HT1080 (cell line): ENCODE data around the gene PCDHGA12. TPM values are rescaled to one million over a fixed set of nuclear protein-coding genes. Genes with fewer than 3 reads are reported as not detected.
"Not testable (repeated sequence)": the region's sequence is repeated elsewhere in the genome, so short reads cannot be mapped to it uniquely, and the experiment has no call there.

Experiments used
- DNase-seq: peaks from one replicate; pipeline ENCODE4 v3.0.0-alpha.2; 2015; ENCODE audit warnings: low read depth
- total RNA-seq: library from RNA; depleted of rRNA; stranded (reverse); fragments of >200 nt; shearing (Covaris generic); gene quantifications from 2 replicates; pipeline ENCODE4 v1.2.3, GENCODE V29; 2014

The PCDHGA12 gene
- total RNA-seq, 1 experiment from 2014 or later, result 0.66 TPM

DNA sequence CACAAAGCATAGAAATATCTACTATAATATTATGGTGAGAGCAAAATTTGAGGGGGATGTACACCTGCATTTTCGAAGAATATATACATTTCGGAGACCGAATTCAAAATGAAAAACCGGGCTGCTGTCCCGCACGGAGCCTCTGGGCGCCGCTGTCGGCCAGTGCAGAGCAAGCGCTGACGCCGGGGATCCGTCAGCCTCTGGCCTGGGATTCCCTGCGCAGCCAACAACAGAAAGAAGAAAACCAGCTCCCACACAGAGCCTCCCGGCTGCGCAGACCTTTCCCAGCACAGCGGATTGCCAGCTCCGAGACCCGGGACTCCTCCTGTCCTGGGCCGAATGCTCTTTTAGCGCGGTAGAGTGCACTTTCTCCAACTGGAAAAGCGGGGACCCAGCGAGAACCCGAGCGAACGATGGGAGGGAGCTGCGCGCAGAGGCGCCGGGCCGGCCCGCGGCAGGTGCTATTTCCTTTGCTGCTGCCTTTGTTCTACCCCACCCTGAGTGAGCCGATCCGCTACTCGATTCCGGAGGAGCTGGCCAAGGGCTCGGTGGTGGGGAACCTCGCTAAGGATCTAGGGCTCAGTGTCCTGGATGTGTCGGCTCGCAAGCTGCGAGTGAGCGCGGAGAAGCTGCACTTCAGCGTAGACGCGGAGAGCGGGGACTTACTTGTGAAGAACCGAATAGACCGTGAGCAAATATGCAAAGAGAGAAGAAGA lies 22.4 kb upstream of the PCDHGA12 start, which contains the start of gene PCDHGB6:
Gene PCDHGB6, plus strand, starts transcription at position 232 of the 716 bp plus-strand sequence. Its CDS starts 182 bp downstream, at position 414.
- not testable (repeated sequence) for DNase-seq

- DNase-seq, result no peak
Measured at GRCh38 chr5:141409598-141410306, 20.6 kb upstream of the PCDHGA12 start.

DNA sequence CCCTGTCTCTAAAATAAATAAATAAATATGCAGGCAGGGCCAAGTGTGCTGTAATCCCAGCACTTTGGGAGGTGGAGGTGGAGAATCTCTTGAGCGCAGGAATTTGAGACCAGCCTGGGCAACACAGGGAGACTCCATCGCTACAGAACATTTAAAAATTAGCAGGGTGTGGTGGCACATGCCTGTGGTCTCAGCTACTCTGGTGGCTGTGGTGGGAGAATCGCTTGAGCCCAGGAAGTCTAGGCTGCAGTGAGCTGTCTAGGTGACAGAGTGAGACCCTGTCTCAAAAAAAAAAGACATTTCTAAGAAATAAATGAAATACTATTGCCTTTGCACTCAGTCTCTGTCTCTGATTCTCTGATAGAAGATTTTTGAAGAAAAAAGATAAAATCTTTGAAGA lies 18.7 kb upstream of the PCDHGA12 start:
- DNase-seq, result no peak

- DNase-seq, result peak; percentile 51
Measured at GRCh38 chr5:141412854-141413539, 17.3 kb upstream of the PCDHGA12 start, which contains the start of gene PCDHGA10. TSS of gene PCDHGA10 (plus strand) at chr5:141412987. CDS start at chr5:141413176, 189 bp downstream.

- DNase-seq, result no peak
Measured at GRCh38 chr5:141413540-141414069, 16.7 kb upstream of the PCDHGA12 start.

- not testable (repeated sequence) for DNase-seq
Measured at GRCh38 chr5:141414548-141415274, 15.6 kb upstream of the PCDHGA12 start.

DNA sequence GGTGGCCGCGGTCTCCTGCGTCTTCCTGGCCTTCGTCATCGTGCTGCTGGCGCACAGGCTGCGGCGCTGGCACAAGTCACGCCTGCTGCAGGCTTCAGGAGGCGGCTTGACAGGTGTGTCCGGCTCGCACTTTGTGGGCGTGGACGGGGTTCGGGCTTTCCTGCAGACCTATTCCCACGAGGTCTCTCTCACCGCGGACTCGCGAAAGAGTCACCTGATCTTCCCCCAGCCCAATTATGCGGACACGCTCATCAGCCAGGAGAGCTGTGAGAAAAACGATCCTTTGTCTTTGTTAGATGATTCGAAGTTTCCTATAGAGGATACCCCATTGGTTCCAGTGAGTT lies 15.1 kb upstream of the PCDHGA12 start:
- DNase-seq, result not testable (repeated sequence)

DNA sequence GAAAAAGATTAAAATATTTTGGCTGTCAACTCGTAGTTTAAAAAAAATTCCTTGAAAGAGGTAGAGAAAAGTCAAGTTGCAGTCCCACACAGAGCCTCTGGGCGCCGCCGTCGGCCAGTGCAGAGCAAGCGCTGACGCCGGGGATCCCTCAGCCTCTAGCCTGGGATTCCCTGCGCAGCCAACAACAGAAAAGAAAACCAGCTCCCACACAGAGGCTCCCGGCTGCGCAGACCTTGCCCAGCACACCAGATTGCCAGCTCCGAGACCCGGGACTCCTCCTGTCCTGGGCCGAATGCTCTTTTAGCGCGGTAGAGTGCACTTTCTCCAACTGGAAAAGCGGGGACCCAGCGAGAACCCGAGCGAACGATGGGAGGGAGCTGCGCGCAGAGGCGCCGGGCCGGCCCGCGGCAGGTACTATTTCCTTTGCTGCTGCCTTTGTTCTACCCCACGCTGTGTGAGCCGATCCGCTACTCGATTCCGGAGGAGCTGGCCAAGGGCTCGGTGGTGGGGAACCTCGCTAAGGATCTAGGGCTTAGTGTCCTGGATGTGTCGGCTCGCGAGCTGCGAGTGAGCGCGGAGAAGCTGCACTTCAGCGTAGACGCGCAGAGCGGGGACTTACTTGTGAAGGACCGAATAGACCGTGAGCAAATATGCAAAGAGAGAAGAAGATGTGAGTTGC lies 12.7 kb upstream of the PCDHGA12 start, which contains the start of gene PCDHGB7:
Gene PCDHGB7, plus strand, starts transcription at position 184 of the 679 bp plus-strand sequence. Its CDS starts 183 bp downstream, at position 367.
- peak; percentile 73 for DNase-seq

DNA sequence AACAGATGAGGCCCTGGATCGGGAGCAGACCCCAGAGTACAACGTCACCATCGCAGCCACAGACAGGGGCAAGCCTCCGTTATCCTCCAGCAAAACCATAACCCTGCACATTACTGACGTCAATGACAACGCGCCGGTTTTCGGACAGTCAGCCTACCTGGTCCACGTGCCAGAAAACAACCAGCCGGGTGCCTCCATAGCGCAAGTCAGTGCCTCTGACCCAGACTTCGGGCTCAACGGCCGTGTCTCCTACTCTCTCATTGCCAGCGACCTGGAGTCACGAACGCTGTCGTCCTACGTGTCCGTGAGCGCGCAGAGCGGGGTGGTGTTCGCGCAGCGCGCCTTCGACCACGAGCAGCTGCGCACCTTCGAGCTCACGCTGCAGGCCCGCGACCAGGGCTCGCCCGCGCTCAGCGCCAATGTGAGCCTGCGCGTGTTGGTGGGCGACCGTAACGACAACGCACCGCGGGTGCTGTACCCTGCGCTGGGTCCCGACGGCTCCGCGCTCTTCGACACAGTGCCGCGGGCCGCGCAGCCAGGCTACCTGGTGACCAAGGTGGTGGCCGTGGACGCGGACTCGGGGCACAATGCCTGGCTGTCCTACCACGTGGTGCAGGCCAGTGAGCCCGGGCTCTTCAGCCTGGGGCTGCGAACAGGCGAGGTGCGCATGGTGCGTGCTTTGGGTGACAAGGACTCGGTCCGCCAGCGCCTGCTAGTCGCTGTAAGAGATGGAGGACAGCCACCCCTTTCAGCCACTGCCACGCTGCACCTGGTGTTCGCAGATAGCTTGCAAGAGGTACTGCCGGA lies 11.0 kb upstream of the PCDHGA12 start:
- DNase-seq, result no peak

DNA sequence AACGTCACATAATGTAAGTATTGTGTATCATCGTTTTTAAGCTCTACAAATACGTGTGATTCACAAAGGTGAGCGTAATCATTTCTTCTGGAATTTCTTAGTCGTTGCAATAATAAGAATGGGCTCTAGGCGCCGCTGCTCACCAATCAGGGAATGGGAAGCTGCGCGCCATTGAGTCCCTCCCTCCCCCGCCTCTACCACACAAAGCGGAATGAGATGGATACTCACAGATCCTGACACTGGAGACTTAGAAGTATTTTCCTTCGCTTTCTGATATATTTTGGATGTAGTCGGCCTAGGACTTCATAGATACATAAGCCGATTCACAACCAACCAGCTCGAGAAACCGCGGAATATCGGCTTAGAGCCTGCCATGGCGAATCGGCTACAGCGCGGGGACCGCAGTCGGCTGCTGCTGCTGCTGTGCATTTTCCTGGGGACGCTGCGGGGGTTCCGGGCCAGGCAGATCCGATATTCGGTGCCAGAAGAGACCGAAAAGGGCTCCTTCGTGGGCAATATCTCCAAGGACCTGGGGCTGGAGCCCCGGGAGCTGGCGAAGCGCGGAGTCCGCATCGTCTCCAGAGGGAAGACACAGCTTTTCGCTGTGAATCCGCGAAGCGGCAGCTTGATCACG lies 9.3 kb upstream of the PCDHGA12 start, which contains the start of gene PCDHGA11:
Gene PCDHGA11, plus strand, starts transcription at position 197 of the 634 bp plus-strand sequence. Its CDS starts 177 bp downstream, at position 374.
- no peak for DNase-seq

GRCh38 chr5:141421489-141421855 lies 8.8 kb upstream of the PCDHGA12 start:
- DNase-seq, result no peak

GRCh38 chr5:141422742-141423291 lies 7.5 kb upstream of the PCDHGA12 start:
- no peak for DNase-seq

DNA sequence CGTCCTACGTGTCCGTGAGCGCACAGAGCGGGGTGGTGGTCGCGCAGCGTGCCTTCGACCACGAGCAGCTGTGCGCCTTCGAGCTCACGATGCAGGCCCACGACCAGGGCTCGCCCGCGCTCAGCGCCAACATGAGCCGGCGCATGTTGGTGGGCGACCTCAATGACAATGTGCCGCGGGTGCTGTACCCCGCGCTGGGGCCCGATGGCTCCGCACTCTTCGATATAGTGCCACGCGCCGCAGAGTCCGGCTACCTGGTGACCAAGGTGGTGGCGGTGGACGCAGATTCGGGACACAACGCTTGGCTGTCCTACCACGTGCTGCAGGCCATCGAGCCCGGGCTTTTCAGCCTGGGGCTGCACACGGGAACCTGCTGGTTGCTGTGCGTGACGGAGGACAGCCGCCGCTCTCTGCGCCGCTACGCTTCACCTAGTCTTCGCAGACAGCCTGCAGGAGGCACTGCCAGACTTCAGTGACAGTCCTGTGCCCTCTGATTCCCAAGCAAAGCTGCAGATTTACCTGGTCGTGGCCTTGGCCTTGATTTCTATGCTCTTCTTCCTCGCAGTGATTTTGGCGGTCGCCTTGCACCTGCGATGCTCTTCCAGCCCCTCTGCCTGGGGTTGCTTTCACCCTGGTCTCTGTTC lies 2.4 kb upstream of the PCDHGA12 start:
- no peak for DNase-seq

DNA sequence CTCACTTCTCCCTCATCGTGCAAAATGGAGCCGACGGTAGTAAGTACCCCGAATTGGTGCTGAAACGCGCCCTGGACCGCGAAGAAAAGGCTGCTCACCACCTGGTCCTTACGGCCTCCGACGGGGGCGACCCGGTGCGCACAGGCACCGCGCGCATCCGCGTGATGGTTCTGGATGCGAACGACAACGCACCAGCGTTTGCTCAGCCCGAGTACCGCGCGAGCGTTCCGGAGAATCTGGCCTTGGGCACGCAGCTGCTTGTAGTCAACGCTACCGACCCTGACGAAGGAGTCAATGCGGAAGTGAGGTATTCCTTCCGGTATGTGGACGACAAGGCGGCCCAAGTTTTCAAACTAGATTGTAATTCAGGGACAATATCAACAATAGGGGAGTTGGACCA lies 979 bp downstream of the PCDHGA12 start:
- no peak for DNase-seq

- DNase-seq, result not testable (repeated sequence)
Measured at GRCh38 chr5:141432308-141432707, 2.0 kb downstream of the PCDHGA12 start.

DNA sequence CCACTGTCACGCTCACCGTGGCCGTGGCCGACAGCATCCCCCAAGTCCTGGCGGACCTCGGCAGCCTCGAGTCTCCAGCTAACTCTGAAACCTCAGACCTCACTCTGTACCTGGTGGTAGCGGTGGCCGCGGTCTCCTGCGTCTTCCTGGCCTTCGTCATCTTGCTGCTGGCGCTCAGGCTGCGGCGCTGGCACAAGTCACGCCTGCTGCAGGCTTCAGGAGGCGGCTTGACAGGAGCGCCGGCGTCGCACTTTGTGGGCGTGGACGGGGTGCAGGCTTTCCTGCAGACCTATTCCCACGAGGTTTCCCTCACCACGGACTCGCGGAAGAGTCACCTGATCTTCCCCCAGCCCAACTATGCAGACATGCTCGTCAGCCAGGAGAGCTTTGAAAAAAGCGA lies 2.4 kb downstream of the PCDHGA12 start:
- not testable (repeated sequence) for DNase-seq

- DNase-seq, result no peak
Measured at GRCh38 chr5:141434006-141434405, 3.7 kb downstream of the PCDHGA12 start.

DNA sequence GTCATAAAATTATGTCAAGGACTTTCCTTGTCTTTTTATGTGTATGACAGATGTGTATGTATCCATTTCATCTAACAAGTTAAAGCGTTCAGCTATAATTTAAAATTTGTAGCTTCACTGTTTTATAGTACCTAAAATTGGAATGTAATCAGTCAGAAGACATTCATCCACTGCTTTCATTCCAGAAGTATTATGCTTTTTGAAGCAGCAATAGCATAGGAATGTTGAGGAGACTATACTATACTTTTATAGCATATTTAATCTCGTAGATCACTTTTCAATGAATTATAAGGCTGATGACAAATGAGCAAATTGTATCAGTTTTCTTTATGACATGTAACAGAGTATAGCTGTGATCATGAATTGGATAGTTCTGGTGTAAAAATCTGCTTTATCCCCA lies 6.9 kb downstream of the PCDHGA12 start:
- no peak for DNase-seq
